Ovary (tissue), 3 donors: ENCODE results near the gene QSOX1.

Experiments
- CTCF ChIP-seq, 3 donors: fragments of 450-650 bp in 2 of 3; fragments of 200-600 bp in 1 of 3; IDR thresholded peaks; one replicate each; pipeline versions ENCODE4 v1.5.1 to v1.8.0; 2016 to 2022; ENCODE audit warnings: antibody characterized with exemption in 3 of 3, mild to moderate bottlenecking in 1 of 3
- EP300 ChIP-seq: sonication (generic); formaldehyde crosslinking; IDR thresholded peaks from one replicate; pipeline ENCODE4 v1.6.1; 2017; ENCODE audit warnings: antibody characterized with exemption
- POLR2A ChIP-seq: fragments of 450-650 bp; IDR thresholded peaks from one replicate; pipeline ENCODE4 v1.6.1; 2017; ENCODE audit warnings: antibody characterized with exemption, mild to moderate bottlenecking, moderate library complexity
- donor health status: DM: no; HTN: no; CAD: no.

- no peak for TF ChIP-seq CTCF (IDR thresholded peaks at IDR 0.05)
- no peak for TF ChIP-seq EP300
- no peak for TF ChIP-seq POLR2A
Measured at GRCh38 chr1:180153032-180153431, 1.6 kb upstream of the QSOX1 start.
